NCI-H446 (cell line): Measurements from ENCODE around the gene BMERB1.

Source experiments
- DNase-seq, 2 experiments: peaks; one replicate each; lab custom pipeline; 2025; lab: John Stamatoyannopoulos, UW

BMERB1 gene

DNA sequence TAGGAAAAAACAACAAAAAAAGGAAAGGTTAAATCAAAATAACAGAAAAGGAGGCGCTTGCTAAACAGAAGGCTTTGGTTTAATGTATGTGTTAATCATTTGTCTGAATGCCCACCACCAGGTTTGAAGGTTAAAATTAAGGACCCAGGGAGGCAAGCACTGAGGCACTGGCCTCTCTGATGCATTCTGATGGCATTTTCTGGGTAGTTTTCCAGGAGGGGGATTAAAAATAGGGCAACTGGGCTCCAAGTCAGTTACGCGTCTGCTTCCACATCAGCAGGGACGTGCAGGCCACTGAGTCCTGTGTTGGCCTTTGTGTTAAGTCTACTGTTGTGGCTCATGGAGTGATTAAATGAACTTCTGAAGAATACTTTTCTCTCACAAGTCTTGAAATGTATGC, 181.6 kb downstream of the BMERB1 start:
- no peak for DNase-seq

DNA sequence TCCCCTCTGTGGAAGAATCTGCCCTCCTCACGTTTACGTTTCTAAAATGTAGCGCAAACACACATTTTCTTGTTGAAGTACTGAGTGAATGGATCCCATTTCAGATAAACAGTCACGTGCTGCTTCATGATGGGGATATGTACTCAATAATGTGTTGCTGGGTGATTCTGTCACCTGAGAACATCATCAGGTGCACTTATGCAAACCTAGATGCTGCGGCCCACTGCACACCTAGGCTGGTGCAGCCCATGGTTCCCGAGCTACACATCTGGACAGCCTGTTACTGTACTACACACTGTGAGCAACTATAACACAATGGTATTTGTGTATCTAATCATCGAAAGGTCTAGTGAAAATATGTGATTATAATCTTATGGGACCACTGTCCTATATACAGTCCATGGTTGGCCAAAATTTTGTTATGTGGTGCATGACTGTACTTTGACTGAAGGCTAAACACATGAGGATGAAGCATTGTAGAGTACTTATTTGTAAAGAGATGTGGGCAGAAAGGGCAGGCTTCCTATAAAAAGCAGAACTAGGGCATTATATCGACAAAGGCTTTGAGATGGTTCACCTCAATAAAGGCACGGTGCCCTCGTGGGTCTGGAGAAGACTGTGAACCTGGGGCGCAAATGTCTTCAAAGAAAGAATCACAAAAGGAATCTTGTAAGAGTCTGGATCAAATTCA, 182.2 kb downstream of the BMERB1 start:
- DNase-seq: no peak

DNA sequence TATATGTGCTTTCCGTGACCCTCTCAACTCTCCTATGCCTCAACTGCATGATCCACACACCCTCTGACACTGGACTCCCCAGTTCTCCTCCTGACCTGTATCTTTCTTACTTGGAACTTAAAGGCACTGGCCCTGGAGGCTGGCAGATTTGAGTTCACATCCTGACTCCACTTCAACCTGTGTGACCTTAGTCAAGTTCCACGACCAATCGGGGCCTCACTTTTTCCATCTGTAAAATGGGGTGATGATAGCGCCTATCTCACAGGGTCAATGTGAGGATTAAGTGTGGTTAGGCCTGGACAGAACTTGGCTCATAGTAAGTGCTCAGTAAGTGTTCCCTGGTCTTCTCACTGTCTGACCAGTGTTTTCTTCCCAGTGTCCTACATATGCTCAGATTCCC, 183.5 kb downstream of the BMERB1 start:
- no peak for DNase-seq

DNA sequence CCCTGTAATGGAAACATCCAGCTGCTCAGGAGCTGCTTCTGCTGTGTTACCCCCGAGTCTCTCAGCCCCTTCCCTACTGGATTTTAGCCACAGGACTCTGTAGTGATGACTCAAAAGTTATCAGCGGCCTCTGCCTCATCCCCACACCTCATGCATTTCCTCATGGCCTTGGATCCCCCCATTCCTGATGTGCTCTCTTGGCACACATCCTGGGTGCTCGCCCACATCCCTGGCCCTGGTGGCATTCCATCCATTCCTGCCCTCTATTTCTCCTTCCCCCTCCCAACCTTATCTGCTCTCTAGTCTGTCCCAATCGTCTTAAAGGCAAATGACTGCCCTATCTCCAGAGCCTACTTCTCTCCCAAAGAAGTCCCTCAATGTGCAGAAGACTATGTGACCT, 184.0 kb downstream of the BMERB1 start:
- no peak for DNase-seq

- DNase-seq: peak in 1 of 2 experiments; percentile 9
Observed at GRCh38 chr16:15620611-15621195, 186.3 kb downstream of the BMERB1 start.

DNA sequence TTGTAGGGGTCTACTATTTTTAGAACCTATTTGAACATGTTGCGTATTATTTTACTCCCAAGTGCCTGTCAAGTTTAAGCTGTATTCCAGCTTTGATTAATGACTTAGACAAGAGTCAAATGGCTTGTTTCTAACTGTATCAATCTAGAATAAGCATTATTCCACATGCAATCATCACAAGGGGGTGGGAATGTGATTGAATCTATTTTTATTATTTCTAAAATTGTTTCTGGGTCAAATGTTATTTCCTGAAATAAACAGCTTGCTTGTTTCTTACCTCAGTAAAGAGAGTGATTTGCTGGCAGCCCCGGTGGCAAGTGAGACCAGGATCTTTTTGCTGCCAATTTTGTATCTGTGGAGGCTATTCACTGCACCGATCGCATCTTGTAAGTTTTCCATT, 187.1 kb downstream of the BMERB1 start:
- DNase-seq: no peak

DNA sequence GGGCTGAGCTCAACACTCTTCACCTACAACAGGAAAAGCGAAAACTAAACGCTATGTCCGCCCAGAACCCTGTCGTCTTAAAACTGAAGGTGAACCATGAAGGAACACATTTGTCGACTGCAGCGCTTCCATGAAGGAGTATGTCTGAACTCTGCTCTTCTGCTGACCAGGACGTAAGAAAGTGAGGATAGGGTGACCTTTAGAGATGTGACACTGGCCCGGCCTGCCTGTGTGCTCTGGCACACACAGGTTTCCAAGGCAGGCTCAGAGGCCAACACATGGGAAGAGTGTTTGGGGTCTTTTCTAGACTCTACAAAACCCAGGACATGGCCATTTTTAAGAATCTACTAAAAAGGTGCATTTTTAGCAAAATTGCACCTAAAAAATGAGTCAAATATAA, 187.5 kb downstream of the BMERB1 start:
- no peak for DNase-seq

DNA sequence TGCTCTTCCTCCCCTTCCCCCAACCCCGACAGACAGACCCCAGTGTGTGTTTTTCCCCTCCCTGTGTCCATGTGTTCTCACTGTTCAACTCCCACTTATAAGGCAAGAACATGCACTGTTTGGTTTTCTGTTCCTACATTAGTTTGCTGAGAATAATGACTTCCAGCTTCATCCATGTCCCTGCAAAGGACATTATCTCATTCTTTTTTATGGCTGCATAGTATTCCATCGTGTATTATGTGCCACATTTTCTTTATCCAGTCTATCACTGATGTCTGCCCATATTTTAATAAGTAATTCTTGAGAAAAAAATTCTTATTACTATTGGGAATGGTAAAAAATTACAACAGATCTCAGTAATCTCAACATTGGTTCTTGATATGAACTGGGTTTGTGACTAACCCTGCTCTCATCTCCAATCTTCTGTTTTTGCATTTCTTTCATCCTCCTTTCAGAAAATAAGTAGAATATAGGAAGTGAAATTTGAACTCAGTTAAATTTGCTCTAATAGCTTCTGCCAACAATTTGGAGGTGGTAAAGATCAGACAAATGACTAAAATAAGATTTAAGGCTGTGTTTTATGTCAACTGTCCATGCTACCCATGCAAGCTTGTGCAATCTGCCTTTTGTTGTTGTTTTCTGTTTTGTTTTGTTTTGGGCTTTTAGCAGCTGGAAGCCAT, 197.5 kb downstream of the BMERB1 start:
- DNase-seq: no peak

GRCh38 chr16:15635926-15636325, 201.5 kb downstream of the BMERB1 start:
- DNase-seq: no peak

DNA sequence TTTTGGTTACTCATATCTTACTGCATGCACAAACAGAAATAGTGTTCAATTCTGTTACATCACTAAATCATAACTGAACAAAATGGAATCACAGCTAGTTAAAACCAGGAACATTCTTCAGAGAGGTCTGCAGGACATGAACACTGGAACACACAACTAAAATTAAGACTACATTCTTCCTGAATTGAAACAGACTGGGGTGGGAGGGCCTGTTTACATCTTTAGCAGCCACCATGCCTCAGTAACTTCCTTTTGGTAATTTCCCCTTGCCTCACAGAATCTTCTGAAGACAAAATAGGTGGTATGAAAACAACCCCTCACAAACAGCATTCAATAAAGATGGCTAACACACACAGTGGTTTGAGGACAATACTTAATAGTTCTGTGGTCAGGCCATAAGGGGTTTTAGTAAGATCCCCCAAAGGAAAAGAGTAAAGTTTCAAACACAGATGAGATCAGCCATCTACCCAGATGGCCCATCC, 202.0 kb downstream of the BMERB1 start:
- no peak for DNase-seq
